OCI-M1 (cell line): ENCODE results near the gene NTMT2.

Experiments used
- DNase-seq: peaks from one replicate; lab custom pipeline; 2025; lab: John Stamatoyannopoulos, UW

Gene NTMT2

GRCh38 chr1:170210142-170210541 lies 64.4 kb downstream of the NTMT2 start:
- no peak for DNase-seq

GRCh38 chr1:170213596-170213995 lies 67.8 kb downstream of the NTMT2 start:
- no peak for DNase-seq

GRCh38 chr1:170214117-170215032 lies 68.6 kb downstream of the NTMT2 start:
- peak; percentile 66 for DNase-seq

GRCh38 chr1:170215072-170215885 lies 69.5 kb downstream of the NTMT2 start:
- no peak for DNase-seq

- no peak for DNase-seq
Observed at GRCh38 chr1:170217517-170218256, 71.9 kb downstream of the NTMT2 start.

- DNase-seq = no peak
Observed at GRCh38 chr1:170218257-170218650, 72.5 kb downstream of the NTMT2 start.
